Measurements from ENCODE around the gene FADS2. TPM values are rescaled to one million over a fixed set of nuclear protein-coding genes. Genes with fewer than 3 reads are reported as not detected.

The FADS2 gene
- total RNA-seq, 1 donor from 2014 or later = 10.9 TPM

DNA sequence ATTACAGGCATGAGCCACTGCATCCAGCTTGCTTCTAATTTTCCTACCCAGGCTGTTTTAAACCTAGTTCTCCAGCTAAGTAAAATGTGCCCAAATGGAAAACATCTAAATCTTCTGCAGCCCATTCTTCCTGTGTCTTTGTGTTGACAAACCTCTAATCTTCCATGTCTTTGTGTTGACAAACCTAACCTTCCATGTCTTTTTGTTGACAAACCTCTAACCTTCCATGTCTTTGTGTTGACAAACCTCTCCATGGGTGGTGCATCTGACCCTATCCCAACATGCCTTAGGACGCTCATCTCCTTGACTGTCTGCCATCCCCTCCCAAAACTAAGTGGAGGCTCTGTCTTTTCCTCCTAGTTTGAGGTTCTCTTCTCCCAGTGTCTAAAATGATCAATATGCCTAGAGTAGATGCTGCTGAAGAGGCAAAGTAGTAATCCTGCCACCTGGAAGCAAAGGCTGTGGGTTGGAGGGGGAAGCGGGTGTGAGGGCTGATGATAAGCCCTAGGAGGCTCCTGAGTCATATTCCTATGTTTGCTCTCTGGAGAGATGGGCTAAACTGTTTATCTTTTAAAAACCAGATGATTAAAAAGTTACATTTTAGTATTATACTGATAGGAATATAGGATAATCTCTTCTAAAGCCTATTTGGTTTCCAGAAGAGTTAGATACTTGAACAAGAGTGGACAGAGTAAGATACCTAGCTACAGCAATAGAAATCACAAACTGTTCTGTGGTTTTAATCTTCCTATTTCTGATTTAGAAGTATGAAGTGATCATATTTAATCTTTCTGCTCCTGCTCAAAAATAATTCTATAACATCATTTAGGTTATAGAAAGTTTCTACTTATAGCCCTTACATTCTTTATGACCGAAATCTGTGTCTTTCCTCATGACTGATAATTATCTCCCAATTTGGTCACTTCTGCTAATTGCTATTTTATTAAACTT, 27.5 kb upstream of the FADS2 start:
- ATAC-seq (ENCODE audit: low read depth) (no peak), DNase-seq (no peak)
- intact Hi-C loops (cut with micrococcal nuclease) = no loop called here
- Mint-ChIP-seq H3K9me3 (no peaks in the 10 kb centered on the region), H3K4me1 (peaks cover 4% of the 10 kb centered on the region), H3K27me3 (no peaks in the 10 kb centered on the region), H3K4me3 (no peak overlapping the region), H3K36me3 (ENCODE audit: low read depth) (peaks cover 33% of the 10 kb centered on the region), H3K27ac (no peak overlapping the region)
- CTCF ChIA-PET = interaction anchor here (1.1 to 6.2 kb wide), 4 partner anchors 15 to 281 kb away, joined by 3 to 167 read pairs (median 6); no protein-coding TSS in a partner anchor
- TF ChIP-seq, protein P1, sequence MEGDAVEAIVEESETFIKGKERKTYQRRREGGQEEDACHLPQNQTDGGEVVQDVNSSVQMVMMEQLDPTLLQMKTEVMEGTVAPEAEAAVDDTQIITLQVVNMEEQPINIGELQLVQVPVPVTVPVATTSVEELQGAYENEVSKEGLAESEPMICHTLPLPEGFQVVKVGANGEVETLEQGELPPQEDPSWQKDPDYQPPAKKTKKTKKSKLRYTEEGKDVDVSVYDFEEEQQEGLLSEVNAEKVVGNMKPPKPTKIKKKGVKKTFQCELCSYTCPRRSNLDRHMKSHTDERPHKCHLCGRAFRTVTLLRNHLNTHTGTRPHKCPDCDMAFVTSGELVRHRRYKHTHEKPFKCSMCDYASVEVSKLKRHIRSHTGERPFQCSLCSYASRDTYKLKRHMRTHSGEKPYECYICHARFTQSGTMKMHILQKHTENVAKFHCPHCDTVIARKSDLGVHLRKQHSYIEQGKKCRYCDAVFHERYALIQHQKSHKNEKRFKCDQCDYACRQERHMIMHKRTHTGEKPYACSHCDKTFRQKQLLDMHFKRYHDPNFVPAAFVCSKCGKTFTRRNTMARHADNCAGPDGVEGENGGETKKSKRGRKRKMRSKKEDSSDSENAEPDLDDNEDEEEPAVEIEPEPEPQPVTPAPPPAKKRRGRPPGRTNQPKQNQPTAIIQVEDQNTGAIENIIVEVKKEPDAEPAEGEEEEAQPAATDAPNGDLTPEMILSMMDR (IDR thresholded peaks at IDR 0.05) = no peak
- POLR2A ChIA-PET = interaction anchor here (0.7 to 1.6 kb wide), 3 partner anchors 14 to 80 kb away, joined by 3 to 6 read pairs (median 6); no protein-coding TSS in a partner anchor

DNA sequence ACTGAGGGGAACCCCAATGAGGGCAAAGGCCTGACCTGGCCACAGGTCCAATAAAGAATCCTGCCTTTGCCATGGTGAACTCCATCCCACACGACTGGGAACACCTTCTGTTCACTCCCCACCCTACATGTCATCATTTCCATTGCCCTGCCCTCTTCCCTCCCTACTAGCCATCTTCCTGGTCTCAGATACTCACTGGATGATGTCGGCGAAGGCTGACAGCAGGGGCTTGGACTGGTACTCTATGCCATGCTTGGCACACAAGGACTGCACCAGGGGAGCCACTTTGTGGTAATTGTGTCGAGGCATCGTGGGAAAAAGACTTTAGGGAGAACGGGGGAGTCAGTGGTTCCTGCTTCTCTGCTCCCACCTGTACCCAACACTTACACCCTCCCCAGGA, 25.5 kb upstream of the FADS2 start:
- TF ChIP-seq, protein P1 (IDR thresholded peaks at IDR 0.05) = no peak
- H3K36me3 Mint-ChIP-seq (ENCODE audit: low read depth) = peaks cover 20% of the 10 kb centered on the region
- H3K4me3 Mint-ChIP-seq = no peak overlapping the region
- ChIA-PET CTCF (interaction anchor here (1.2 to 2.5 kb wide), 2 partner anchors 145 to 306 kb away, joined by 3 to 6 read pairs; no protein-coding TSS in a partner anchor), POLR2A (no interaction called here)
- no peaks in the 10 kb centered on the region for H3K27me3 Mint-ChIP-seq
- DNase-seq (no peak), ATAC-seq (ENCODE audit: low read depth) (no peak)
- H3K4me1 Mint-ChIP-seq = no peaks in the 10 kb centered on the region
- H3K9me3 Mint-ChIP-seq = no peaks in the 10 kb centered on the region
- intact Hi-C loops (cut with micrococcal nuclease) = no loop called here
- no peak overlapping the region for H3K27ac Mint-ChIP-seq

DNA sequence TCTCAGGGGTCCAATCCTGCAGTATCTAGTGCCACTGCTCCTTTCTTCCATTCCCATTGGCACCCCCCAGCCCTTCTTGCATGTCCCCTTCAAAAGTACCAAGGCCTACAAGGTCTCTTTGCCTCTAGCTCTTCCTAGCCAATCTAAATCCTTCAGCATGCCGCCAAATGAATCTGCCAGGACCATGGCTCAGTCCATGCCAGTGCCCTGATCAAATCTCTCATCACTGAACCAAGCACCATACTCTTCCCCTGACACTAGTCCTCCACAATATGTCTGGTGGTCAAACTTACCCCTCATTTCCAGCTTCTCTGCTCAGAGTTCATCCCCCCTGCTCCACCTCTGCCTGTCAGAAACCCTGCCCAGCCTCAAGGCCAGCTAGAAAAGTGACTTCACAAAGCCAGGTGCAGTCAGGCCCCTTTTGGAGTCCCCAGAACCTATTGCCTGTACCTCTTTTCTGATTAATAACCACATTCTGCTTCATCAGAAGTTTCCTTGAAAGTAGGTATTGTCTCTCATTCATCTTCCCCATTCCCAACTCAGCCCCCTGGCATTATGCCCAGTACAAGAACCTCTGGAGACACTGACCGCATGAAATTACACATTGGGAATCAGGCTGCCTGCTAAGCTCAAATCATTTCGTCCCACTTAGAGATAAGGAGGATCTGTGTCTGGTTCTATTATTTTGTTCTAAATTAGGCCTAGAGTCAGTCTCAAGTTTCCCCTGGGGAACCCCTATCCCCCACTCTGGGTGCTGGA, 24.0 kb upstream of the FADS2 start:
- H3K4me3 Mint-ChIP-seq = no peak overlapping the region
- peaks cover 17% of the 10 kb centered on the region for H3K36me3 Mint-ChIP-seq (ENCODE audit: low read depth)
- TF ChIP-seq, protein P1 (IDR thresholded peaks at IDR 0.05) = no peak
- ChIA-PET POLR2A (no interaction called here), CTCF (interaction anchor here (1.3 to 1.7 kb wide), 2 partner anchors 278 to 304 kb away, joined by 4 to 6 read pairs; no protein-coding TSS in a partner anchor)
- no peaks in the 10 kb centered on the region for H3K27me3 Mint-ChIP-seq
- H3K27ac Mint-ChIP-seq = no peak overlapping the region
- no peak for DNase-seq
- intact Hi-C loops (cut with micrococcal nuclease) = no loop called here
- H3K9me3 Mint-ChIP-seq = no peaks in the 10 kb centered on the region
- ATAC-seq (ENCODE audit: low read depth) = no peak
- H3K4me1 Mint-ChIP-seq = no peaks in the 10 kb centered on the region

DNA sequence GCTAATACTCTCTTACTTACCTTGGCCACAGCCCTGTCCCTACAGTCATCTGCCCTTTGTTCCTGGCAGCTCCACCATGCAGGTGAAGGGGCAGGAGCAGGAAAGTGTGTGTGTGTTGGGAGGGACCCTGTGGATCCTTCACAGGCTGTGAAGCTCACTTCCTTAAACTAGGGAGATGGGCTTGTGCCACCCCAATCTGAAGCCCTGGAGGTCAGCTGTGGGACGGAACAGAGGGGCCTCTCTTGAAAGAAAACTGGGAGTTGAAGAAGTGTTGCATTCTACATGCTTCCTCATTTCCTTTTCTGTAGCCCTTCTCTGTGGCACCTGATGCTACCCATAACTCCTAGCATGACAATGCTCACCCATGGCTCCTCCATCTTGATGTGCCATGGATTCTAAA, 23.0 kb upstream of the FADS2 start:
- H3K4me1 Mint-ChIP-seq = no peaks in the 10 kb centered on the region
- CTCF ChIA-PET = interaction anchor here (0.7 to 1.3 kb wide), 4 partner anchors 8 to 277 kb away, joined by 3 to 6 read pairs (median 4); no protein-coding TSS in a partner anchor
- POLR2A ChIA-PET = interaction anchor here (1.9 kb wide), 1 partner anchor 8 kb away, joined by 5 read pairs; no protein-coding TSS in a partner anchor
- no peak overlapping the region for H3K27ac Mint-ChIP-seq
- DNase-seq (no peak), ATAC-seq (ENCODE audit: low read depth) (no peak)
- intact Hi-C loops (cut with micrococcal nuclease) = no loop called here
- H3K36me3 Mint-ChIP-seq (ENCODE audit: low read depth) = peaks cover 21% of the 10 kb centered on the region
- H3K9me3 Mint-ChIP-seq = no peaks in the 10 kb centered on the region
- H3K27me3 Mint-ChIP-seq = no peaks in the 10 kb centered on the region
- TF ChIP-seq, protein P1 (IDR thresholded peaks at IDR 0.05) = no peak
- no peak overlapping the region for H3K4me3 Mint-ChIP-seq
